GM18498 (cell line): ENCODE measurements around the gene HK3.

Source experiments
- ATAC-seq: cut with Tn5 transposase; IDR thresholded peaks from one replicate; pipeline ENCODE4 v1.9.1; 2021; ENCODE audit warnings: mild to moderate bottlenecking, moderate library complexity; ENCODE audit not compliant: unreplicated experiment

Gene HK3

GRCh38 chr5:176851871-176852658, 47.1 kb downstream of the HK3 start:
- ATAC-seq, result no peak

DNA sequence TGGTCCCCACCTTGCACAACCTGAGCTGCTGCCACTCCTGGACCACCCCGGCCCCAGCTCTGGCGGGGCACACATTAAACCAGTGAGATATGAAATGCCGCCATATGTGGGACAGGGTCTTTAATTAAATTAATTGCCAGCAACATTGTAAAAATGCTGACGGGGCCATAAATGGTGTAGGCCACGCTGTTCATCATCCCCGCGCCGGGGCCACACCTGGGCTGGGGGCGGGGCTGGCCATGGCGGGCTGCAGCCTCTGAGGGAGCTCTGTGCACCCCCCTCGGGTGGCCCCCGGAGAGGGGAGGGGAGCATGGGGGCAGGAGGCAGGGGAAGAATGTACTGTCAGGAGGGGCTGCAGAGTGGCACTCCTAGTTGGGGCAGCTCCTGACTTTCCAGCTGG, 47.8 kb downstream of the HK3 start:
- no peak for ATAC-seq

- no peak for ATAC-seq
These were observed 48.5 kb downstream of the HK3 start for GRCh38 chr5:176850371-176851245.

DNA sequence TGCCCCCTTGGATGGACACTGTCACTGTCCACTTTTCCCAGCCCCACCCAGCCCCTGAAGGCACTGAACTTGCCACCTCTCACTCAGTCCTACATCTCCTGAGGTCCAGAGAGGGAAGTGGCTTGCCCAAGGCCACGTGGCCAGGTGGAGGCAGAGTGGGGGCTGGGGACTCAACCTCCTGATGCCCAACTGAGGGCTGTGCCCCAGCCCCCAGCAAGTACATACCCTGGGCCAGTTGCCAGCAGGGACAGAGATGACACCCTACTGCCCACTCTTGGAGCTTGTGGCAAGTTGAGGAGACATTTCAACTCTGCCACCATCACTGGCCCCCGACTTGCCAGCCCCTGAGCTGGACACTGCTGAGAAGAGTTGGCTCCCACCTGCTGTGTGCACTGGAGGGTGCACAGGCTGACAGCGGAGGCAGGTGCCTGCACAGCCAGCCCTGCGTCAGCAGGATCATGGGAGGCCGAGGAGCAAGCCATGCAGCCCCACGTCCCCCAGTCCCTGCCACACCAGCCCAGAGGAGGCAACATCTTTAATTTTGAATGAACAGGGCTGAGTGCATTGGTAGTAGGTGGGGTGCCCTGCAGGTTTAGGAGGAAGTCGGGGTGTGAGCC, 49.4 kb downstream of the HK3 start:
- ATAC-seq, result no peak

DNA sequence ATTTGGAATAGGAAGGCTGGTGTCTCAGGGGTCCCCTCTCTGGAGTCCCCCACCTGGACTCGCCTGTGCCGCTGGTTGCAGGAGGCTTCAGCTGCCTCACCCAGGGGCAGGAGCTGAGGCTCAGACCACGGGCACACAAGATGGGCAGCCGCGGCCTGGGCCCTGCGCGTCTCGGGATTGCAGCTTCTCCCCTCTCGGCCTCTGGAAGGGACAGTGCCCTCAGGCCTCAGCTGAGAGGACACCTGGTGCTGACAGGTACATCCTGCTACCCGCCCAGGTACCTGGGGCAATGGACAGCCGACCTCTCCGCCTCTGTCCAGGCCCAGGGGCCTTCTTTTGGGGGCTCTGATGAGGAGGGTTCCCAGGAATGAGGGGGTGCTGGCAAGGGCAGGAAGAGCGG, 50.5 kb downstream of the HK3 start:
- no peak for ATAC-seq

GRCh38 chr5:176847726-176848290, 51.3 kb downstream of the HK3 start:
- no peak for ATAC-seq

DNA sequence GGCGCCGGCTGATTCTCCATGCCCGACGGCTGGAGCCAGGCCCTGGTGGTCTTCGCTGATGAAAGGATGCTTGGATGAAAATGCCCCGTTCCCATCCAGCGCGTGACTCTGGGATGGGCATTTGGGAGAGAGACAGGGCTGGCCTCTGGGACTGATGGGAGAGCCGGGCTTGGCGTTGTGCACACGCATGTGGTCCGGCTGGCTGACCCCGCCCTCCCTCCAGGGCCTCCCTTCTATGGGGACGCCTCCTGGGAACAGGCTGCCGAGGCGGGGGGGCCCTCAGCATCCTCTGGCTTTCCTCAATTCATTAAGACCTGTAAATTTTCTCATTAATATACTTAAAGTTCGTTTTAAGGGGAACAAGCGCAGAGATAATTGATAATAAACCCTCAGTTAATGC, 52.0 kb downstream of the HK3 start:
- ATAC-seq, result no peak

DNA sequence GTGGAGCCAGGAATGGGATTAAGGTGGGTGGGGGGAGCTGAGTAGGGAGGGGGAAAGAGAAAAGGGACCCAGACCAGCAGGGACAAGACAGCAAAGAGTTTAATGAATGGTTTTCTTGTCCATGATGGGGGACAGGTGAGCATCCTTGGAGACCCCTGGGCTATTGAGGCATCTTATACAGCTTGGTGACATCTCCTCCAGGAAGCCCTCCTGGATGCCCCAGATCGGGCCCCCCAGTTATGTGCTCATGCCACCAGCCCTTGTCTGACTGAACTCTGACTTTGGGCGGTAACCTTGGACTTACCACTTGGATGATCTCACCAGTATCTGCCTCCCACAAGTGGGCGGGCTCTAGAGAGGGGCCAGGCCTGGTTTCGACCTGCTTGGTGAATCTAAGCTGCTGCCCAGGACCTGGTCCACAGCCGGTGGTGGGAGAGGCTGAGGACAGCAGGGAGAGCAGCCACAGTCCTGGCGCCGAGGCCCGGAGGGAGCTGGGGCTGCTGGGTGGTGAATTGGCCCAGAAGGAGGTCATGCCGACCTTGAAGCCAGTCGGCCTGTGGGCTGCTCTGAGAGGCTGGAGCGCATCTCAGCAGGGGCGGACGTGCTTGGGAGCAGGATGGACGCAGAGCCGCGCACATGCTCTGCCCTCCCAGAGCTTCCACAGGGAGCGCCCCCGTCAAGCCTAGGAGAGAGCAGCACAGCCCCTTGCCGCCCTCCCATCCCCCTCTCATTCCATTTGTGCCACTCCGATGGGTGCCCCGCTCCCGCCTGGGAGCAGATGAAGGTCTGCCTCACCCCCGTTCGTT, 52.6 kb downstream of the HK3 start:
- no peak for ATAC-seq

DNA sequence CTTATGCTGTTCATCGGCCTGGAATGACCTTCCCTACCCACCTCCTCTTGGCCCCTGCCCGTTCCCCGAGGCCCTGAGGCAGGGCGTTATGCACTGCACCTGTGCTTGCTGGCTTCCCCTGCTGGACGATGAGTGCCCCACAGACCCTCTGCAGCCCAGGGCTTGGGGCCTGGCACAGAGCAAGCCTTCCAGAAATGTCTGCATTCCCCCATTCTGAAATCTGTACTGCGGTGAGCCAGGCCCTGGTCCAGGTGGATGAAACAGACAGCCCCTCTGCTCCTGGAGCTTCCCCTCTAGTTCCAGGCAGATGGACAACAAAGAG, 53.8 kb downstream of the HK3 start:
- ATAC-seq, result no peak

DNA sequence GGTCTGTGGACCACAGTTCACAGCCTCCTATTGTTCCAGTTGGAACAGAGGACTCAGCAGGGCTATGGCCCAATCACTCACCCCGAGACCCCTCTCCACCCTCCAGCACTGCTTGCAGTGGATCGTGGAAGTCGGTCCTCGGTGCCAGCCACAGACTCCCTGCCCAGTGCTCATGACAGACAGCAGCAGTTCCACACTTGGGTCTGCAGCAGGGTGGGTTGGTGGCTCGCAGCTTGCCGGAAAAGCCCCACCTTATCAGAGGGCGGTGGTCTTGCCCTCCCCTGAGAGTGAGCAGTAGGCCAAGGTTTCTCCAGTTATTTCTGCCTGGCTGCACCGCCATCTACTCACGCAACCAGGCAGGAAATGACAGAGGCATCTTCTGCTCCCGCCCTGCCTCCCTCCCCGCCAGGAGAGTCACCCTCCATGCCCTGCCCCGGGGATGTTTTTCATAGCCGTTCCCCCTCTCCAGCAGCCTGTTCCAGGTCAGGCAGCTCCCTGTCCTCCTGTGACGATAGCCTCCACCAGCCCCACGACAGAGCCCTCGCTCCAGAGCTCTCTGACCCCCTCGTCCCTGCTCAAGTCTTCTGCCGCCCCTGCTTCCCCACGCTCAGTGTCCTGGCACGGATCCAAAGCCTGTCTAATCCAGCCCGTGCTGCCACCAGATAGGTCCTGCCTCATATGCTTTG, 54.3 kb downstream of the HK3 start:
- no peak for ATAC-seq

- no peak for ATAC-seq
These were observed 54.9 kb downstream of the HK3 start for GRCh38 chr5:176844281-176844680.

DNA sequence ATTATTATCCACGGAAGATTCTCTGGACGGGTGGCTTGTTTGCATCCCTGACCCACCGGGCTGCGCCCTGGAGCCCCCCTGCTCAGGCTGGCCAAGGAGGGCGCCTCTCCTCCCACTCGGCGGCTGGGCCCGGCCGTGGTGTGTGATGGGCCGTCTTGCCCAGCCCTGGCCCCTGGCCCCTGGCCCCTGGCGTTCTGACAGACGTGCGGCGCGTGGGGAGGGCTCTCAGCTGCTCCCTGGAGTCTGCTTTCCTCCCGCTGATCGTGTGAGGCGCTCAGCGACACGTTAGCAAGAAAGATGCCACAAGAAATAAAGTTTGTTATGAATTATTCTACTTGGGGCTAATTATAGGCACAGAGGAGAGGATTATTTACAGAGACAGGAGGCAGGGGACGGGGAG, 55.5 kb downstream of the HK3 start:
- ATAC-seq, result no peak

DNA sequence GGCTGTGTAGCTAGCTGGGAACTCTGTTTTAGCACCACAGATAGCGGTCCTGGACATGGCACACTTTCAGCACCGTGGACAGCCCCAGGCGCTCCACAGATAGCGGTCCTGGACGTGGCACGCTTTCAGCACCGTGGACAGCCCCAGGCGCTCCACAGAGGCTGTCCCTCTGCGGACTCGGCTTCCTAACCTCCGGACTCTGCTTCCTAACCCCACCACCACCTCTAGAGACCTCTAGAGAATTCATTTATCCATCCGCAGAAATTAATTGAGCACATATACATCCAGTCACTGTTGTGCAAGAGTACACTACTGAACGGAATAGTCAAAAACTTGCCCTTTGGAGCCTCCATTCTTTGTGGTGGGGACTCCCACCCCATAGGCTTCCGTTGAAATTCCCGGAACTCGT, 61.4 kb downstream of the HK3 start:
- ATAC-seq, result no peak

GRCh38 chr5:176836811-176837706, 62.1 kb downstream of the HK3 start:
- no peak for ATAC-seq

- ATAC-seq, result no peak
These were observed 63.2 kb downstream of the HK3 start for GRCh38 chr5:176835918-176836317.

- ATAC-seq, result no peak
These were observed 65.9 kb downstream of the HK3 start for GRCh38 chr5:176833286-176833685.

DNA sequence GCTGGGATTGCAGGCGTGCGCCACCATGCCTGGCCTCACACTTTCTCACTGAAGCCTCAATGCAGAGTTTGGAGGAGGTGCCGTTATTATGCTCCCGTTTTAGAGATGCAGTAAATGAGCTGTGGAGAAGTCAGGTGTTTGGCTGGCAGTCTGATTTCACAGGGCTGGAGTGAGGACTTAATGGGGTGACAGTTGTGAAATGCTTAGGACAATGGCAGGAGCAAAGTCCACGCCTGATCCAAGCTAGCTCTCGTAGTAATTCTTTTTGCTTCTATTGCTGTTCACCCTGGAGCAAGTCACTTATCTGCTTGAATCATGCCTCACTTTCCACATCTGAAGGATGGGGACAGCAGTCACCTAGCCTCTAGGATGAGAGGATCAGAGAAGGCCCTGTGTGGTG, 67.0 kb downstream of the HK3 start:
- ATAC-seq, result no peak

GRCh38 chr5:176831425-176831824, 67.7 kb downstream of the HK3 start:
- no peak for ATAC-seq

- ATAC-seq, result no peak
These were observed 68.1 kb downstream of the HK3 start for GRCh38 chr5:176830995-176831423.
